Liver (tissue), 9 donors: ENCODE results near the gene RAD51B. TPM values are rescaled to one million over a fixed set of nuclear protein-coding genes. Genes with fewer than 3 reads are reported as not detected.

Experiments used
- DNase-seq: peaks from one replicate; pipeline ENCODE4 v3.0.0-alpha.2; 2017; ENCODE audit warnings: low spot score
- H3K27ac ChIP-seq, 2 donors: one replicate each; pipeline ENCODE4 v1.7.0; 2013; ENCODE audit warnings: inconsistent platforms in 2 of 2, low read length in 2 of 2, control low read depth in 1 of 2, low read depth in 1 of 2, mild to moderate bottlenecking in 1 of 2
- H3K27me3 ChIP-seq, 4 donors: one replicate each; pipeline versions ENCODE4 v1.6.1 to v1.7.0; 2013; ENCODE audit warnings: low read length in 3 of 4, inconsistent platforms in 1 of 4, mild to moderate bottlenecking in 1 of 4, moderate library complexity in 1 of 4; ENCODE audit not compliant: control insufficient read depth in 4 of 4, insufficient read depth in 4 of 4
- H3K36me3 ChIP-seq, 4 donors: one replicate each; pipeline versions ENCODE4 v1.6.1 to v1.7.0; 2013; ENCODE audit warnings: low read length in 3 of 4, mild to moderate bottlenecking in 3 of 4, low read depth in 1 of 4, moderate library complexity in 1 of 4; ENCODE audit not compliant: control insufficient read depth in 4 of 4, insufficient read depth in 3 of 4
- H3K4me1 ChIP-seq, 4 donors: one replicate each; pipeline versions ENCODE4 v1.6.1 to v1.7.0; 2013; ENCODE audit warnings: low read length in 3 of 4, mild to moderate bottlenecking in 3 of 4, moderate library complexity in 1 of 4; ENCODE audit not compliant: control insufficient read depth in 4 of 4, insufficient read depth in 4 of 4
- H3K4me3 ChIP-seq, 3 donors: one replicate each; pipeline versions ENCODE4 v1.6.1 to v1.7.0; 2013; ENCODE audit warnings: low read length in 3 of 3, control low read depth in 1 of 3, low read depth in 1 of 3, mild to moderate bottlenecking in 1 of 3
- H3K9ac ChIP-seq, 2 donors: one replicate each; pipeline ENCODE4 v1.7.0; 2013; ENCODE audit warnings: low read length in 2 of 2, mild to moderate bottlenecking in 2 of 2, moderate library complexity in 2 of 2, control low read depth in 1 of 2, low read depth in 1 of 2
- H3K9me3 ChIP-seq, 4 donors: one replicate each; pipeline versions ENCODE4 v1.6.1 to v1.7.0; 2013; ENCODE audit warnings: low read length in 3 of 4; ENCODE audit not compliant: control insufficient read depth in 4 of 4
- EGR1 ChIP-seq, 2 donors: IDR thresholded peaks; 2 replicates each; pipeline ENCODE4 v1.6.1; 2016 to 2018; ENCODE audit warnings: antibody characterized with exemption in 2 of 2, low read depth in 2 of 2
- FOXA1 ChIP-seq: IDR thresholded peaks from 2 replicates; pipeline ENCODE4 v1.6.1; 2016; ENCODE audit warnings: antibody characterized with exemption
- FOXA2 ChIP-seq: IDR thresholded peaks from 2 replicates; pipeline ENCODE4 v1.6.1; 2016; ENCODE audit warnings: antibody characterized with exemption
- GABPA ChIP-seq, 2 donors: IDR thresholded peaks in 1 of 2; conservative IDR thresholded peaks in 1 of 2; 2 replicates each; pipeline ENCODE4 v1.6.1; 2016; ENCODE audit warnings: antibody characterized with exemption in 2 of 2, mild to moderate bottlenecking in 1 of 2, moderate library complexity in 1 of 2
- HNF4A ChIP-seq, 2 donors: conservative IDR thresholded peaks; 2 replicates each; pipeline ENCODE4 v1.6.1; 2016; ENCODE audit warnings: antibody characterized with exemption in 2 of 2, mild to moderate bottlenecking in 2 of 2
- JUND ChIP-seq, 2 donors: IDR thresholded peaks; 2 replicates each; pipeline ENCODE4 v1.6.1; 2016; ENCODE audit warnings: antibody characterized with exemption in 2 of 2
- NR2F2 ChIP-seq: IDR thresholded peaks from 2 replicates; pipeline ENCODE4 v1.6.1; 2016; ENCODE audit warnings: antibody characterized with exemption
- RAD21 ChIP-seq, 2 donors: IDR thresholded peaks; 2 replicates each; pipeline ENCODE4 v1.6.1; 2016; ENCODE audit warnings: antibody characterized with exemption in 2 of 2, mild to moderate bottlenecking in 2 of 2
- RXRA ChIP-seq, 2 donors: IDR thresholded peaks; 2 replicates each; pipeline ENCODE4 v1.6.1; 2017 to 2018; ENCODE audit warnings: antibody characterized with exemption in 2 of 2, mild to moderate bottlenecking in 1 of 2
- YY1 ChIP-seq: IDR thresholded peaks from 2 replicates; pipeline ENCODE4 v1.6.1; 2016; ENCODE audit warnings: antibody characterized with exemption, mild to moderate bottlenecking
- WGBS: extraction: QIAGEN DNeasy Blood & Tissue Kit; methylation state at CpG from one replicate; pipeline ENCODE4 v1.1.7; 2013; 5-methylcytosine and 5-hydroxymethylcytosine counted together
- polyA plus RNA-seq, 2 donors: library from polyadenylated mRNA; stranded (reverse) in 1 of 2; unstranded in 1 of 2; fragments of 200-250 nt in 1 of 2; fragments of >200 nt in 1 of 2; fragmentation: Nextera tagmentation in 1 of 2; extraction: Ambion mirVana in 1 of 2; gene quantifications; one replicate each; pipeline versions ENCODE4 v1.2.1 to v1.2.3, GENCODE V29; 2013 to 2015
- total RNA-seq, 2 donors: library from RNA; depleted of rRNA; stranded (reverse); fragments of >200 nt; gene quantifications; one replicate each; pipeline ENCODE4 v1.2.3, GENCODE V29; 2014
- TF ChIP-seq, protein P1 (sequence below): fragments of 150-350 bp; IDR thresholded peaks from 2 replicates; pipeline ENCODE4 v1.5.1; 2017; ENCODE audit warnings: improper control_type of control experiment, low read depth, low read length; ENCODE audit not compliant: missing input control
- TF ChIP-seq, protein P2 (sequence below): IDR thresholded peaks from 2 replicates; pipeline ENCODE4 v1.6.1; 2016; ENCODE audit warnings: antibody characterized with exemption
- TF ChIP-seq, protein P3 (sequence below): IDR thresholded peaks from 2 replicates; pipeline ENCODE4 v1.6.1; 2016; ENCODE audit warnings: antibody characterized with exemption
- donor health status: healthy.
- donor health status: healthy.
- donor health status: healthy.
- donor health status: healthy.
- donor health status: healthy.

Gene RAD51B
- total and polyA plus RNA-seq, 4 donors, result 0.81 to 12.9 (median 2.4) TPM

DNA sequence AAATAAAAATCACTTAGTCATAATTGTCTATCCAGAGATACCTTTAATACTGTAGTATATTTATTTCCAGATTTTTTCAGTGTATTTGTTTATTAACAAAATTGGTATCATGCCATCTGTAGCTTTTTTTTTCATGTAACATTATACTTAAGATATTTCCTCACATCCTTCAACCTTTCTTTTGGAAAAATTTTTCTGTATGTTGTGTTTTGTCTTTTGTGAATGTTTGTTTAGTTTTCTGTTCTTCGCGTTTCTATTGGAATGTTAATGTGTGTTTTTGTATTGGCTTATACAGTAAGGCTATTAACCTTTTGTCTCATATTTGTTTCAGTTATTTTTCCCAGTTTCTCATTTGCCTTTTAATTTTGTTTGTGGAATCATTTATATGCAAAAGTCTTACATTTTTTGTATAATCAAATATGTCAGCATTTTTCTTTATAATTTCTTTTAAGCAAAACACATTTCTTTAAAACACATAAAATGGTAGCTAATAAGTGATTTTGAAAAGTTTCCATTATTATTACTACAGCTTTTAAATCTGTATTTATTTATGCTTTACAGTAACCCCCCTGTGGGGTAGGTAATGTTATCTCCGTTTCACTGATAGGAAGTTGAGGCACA is 433.7 kb downstream of the RAD51B start:
- Histone ChIP-seq H3K27me3 (no peaks in the 10 kb centered on the region), H3K9me3 (no peaks in the 10 kb centered on the region), H3K9ac (no peak overlapping the region), H3K27ac (no peak overlapping the region), H3K36me3 (no peaks in the 10 kb centered on the region), H3K4me3 (no peak overlapping the region), H3K4me1 (peaks cover 2 to 22% (median 20%) of the 10 kb centered on the region in 4 donors)
- TF ChIP-seq EGR1 (IDR thresholded peaks at IDR 0.05; ENCODE audit: low read depth in 2 of 2), result no peak
- TF ChIP-seq FOXA1, result no peak
- no peak for TF ChIP-seq RXRA (IDR thresholded peaks at IDR 0.05)
- no peak for TF ChIP-seq JUND (IDR thresholded peaks at IDR 0.05)
- TF ChIP-seq, protein P1, sequence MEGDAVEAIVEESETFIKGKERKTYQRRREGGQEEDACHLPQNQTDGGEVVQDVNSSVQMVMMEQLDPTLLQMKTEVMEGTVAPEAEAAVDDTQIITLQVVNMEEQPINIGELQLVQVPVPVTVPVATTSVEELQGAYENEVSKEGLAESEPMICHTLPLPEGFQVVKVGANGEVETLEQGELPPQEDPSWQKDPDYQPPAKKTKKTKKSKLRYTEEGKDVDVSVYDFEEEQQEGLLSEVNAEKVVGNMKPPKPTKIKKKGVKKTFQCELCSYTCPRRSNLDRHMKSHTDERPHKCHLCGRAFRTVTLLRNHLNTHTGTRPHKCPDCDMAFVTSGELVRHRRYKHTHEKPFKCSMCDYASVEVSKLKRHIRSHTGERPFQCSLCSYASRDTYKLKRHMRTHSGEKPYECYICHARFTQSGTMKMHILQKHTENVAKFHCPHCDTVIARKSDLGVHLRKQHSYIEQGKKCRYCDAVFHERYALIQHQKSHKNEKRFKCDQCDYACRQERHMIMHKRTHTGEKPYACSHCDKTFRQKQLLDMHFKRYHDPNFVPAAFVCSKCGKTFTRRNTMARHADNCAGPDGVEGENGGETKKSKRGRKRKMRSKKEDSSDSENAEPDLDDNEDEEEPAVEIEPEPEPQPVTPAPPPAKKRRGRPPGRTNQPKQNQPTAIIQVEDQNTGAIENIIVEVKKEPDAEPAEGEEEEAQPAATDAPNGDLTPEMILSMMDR, result no peak
- no peak for TF ChIP-seq RAD21 (IDR thresholded peaks at IDR 0.05)
- TF ChIP-seq, protein P2, sequence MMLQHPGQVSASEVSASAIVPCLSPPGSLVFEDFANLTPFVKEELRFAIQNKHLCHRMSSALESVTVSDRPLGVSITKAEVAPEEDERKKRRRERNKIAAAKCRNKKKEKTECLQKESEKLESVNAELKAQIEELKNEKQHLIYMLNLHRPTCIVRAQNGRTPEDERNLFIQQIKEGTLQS, result no peak
- no peak for TF ChIP-seq HNF4A (conservative IDR thresholded peaks at IDR 0.05)
- TF ChIP-seq GABPA (IDR thresholded peaks at IDR 0.05 in 1 of 2, conservative IDR thresholded peaks at IDR 0.05 in 1 of 2), result no peak
- TF ChIP-seq NR2F2, result no peak
- TF ChIP-seq, protein P3, sequence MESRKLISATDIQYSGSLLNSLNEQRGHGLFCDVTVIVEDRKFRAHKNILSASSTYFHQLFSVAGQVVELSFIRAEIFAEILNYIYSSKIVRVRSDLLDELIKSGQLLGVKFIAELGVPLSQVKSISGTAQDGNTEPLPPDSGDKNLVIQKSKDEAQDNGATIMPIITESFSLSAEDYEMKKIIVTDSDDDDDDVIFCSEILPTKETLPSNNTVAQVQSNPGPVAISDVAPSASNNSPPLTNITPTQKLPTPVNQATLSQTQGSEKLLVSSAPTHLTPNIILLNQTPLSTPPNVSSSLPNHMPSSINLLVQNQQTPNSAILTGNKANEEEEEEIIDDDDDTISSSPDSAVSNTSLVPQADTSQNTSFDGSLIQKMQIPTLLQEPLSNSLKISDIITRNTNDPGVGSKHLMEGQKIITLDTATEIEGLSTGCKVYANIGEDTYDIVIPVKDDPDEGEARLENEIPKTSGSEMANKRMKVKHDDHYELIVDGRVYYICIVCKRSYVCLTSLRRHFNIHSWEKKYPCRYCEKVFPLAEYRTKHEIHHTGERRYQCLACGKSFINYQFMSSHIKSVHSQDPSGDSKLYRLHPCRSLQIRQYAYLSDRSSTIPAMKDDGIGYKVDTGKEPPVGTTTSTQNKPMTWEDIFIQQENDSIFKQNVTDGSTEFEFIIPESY, result no peak
- TF ChIP-seq YY1, result no peak
- WGBS, result 74% methylated on average over 3 of the region's 3 CpGs
- no peak for DNase-seq

DNA sequence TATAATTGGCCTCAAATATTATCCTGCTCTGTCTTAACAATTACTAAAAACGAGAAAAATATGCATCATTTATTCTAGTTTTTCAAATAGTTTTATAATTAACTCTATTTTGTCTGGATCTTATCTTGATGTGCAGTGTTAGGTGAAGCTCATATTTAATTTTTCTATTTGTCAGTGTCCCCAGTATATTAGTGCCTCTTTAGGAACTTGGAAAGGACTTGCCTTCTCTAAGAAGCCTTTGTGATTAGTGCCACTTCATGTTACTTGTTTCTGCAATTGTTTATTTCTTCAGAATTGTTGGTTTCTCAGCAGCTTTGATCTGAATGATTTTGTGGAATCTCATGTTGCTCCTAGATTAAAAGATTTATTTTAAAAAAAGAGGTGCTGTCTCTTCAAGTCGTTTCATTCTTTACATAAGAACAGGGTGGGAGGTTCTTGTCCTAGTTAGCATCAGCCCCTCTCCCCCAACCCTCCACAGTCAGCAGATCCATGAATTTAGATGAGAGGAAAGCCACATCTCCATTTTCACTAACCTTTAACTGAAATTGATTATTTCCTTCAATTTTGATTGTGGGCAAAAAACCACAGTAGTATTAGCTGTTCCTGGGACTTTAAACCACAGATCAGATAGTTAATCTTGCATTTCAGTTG is 434.4 kb downstream of the RAD51B start:
- Histone ChIP-seq H3K27me3 (no peaks in the 10 kb centered on the region), H3K36me3 (no peaks in the 10 kb centered on the region), H3K9ac (no peak overlapping the region), H3K27ac (no peak overlapping the region), H3K4me1 (peaks cover 2 to 14% (median 12%) of the 10 kb centered on the region in 4 donors), H3K4me3 (no peak overlapping the region), H3K9me3 (no peaks in the 10 kb centered on the region)
- 67% methylated on average over 2 of the region's 2 CpGs for WGBS
- TF ChIP-seq NR2F2 (no peak), FOXA1 (no peak), FOXA2 (no peak), RXRA (IDR thresholded peaks at IDR 0.05) (no peak), EGR1 (IDR thresholded peaks at IDR 0.05; ENCODE audit: low read depth in 2 of 2) (no peak), RAD21 (IDR thresholded peaks at IDR 0.05) (no peak)
- TF ChIP-seq, protein P2, result no peak
- TF ChIP-seq, protein P1, result no peak
- DNase-seq, result no peak
